GM12801 (cell line): ENCODE measurements around the gene CUTC.

ENCODE experiments used
- CTCF ChIP-seq: IDR thresholded peaks from one replicate; pipeline ENCODE4 v1.5.1; 2011; ENCODE audit warnings: control low read depth; ENCODE audit not compliant: insufficient read length; ENCODE audit errors: extremely low read depth

CUTC gene

GRCh38 chr10:99798031-99798430 is 66.0 kb downstream of the CUTC start:
- TF ChIP-seq CTCF, result no peak

- no peak for TF ChIP-seq CTCF
Observed at GRCh38 chr10:99798920-99799319, 66.9 kb downstream of the CUTC start.

GRCh38 chr10:99799613-99800012 is 67.6 kb downstream of the CUTC start:
- TF ChIP-seq CTCF, result no peak

- no peak for TF ChIP-seq CTCF
Observed at GRCh38 chr10:99804471-99804870, 72.4 kb downstream of the CUTC start.

- TF ChIP-seq CTCF, result no peak
Observed at GRCh38 chr10:99805190-99805589, 73.2 kb downstream of the CUTC start.
